ENCODE data around the gene ZFP69B. TPM values are rescaled to one million over a fixed set of nuclear protein-coding genes. Genes with fewer than 3 reads are reported as not detected.

ZFP69B gene
- polyA plus RNA-seq, 1 of the 3 experiments (the other 2 are of a cell fraction), result 1.7 TPM

DNA sequence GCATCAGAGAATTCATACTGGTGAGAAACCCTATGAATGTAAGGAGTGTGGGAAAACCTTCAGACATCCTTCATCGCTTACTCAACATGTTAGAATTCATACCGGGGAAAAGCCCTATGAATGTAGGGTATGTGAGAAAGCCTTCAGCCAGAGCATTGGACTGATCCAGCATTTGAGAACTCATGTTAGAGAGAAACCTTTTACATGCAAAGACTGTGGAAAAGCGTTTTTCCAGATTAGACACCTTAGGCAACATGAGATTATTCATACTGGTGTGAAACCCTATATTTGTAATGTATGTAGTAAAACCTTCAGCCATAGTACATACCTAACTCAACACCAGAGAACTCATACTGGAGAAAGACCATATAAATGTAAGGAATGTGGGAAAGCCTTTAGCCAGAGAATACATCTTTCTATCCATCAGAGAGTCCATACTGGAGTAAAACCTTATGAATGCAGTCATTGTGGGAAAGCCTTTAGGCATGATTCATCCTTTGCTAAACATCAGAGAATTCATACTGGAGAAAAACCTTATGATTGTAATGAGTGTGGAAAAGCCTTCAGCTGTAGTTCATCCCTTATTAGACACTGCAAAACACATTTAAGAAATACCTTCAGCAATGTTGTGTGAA is 12.8 kb downstream of the ZFP69B start:
- peaks cover 28 to 78% of the 10 kb centered on the region in 2 experiments for H3K36me3 ChIP-seq (replicated peaks in 1 of 2; ENCODE audit: control insufficient read depth in 1 of 2, insufficient read depth in 2 of 2, low read length in 1 of 2)
- no peak for DNase-seq

GRCh38 chr1:40469327-40469726 is 19.1 kb downstream of the ZFP69B start:
- CTCF ChIA-PET, result no interaction called here
- H4K20me1 ChIP-seq (ENCODE audit: insufficient read depth), result no peaks in the 10 kb centered on the region
- H3K9me2 ChIP-seq, result no peaks in the 10 kb centered on the region
- TF ChIP-seq GABPA (IDR thresholded peaks at IDR 0.05; ENCODE audit: low read depth), result no peak
- TF ChIP-seq EP300 (IDR thresholded peaks at IDR 0.05; ENCODE audit: borderline replicate concordance in 1 of 2, low read depth in 1 of 2, low read length in 1 of 2), result no peak
- TF ChIP-seq GATA2 (CRISPR knock-in tag; IDR thresholded peaks at IDR 0.05), result no peak
- POLR2A ChIA-PET, result no interaction called here
- 90% methylated on average over 2 of the region's 2 CpGs for WGBS (ENCODE audit: low lambda C conversion rate)
- peaks cover 0 to 28% of the 10 kb centered on the region in 2 experiments for H3K36me3 ChIP-seq (replicated peaks in 1 of 2; ENCODE audit: control insufficient read depth in 1 of 2, insufficient read depth in 2 of 2, low read length in 1 of 2)
- H3K79me2 ChIP-seq (ENCODE audit: insufficient read depth), result no peaks in the 10 kb centered on the region
- H3F3A ChIP-seq (replicated peaks; ENCODE audit: insufficient read depth), result no peaks in the 10 kb centered on the region
- H3K4me1 ChIP-seq (ENCODE audit: control insufficient read depth in 1 of 2, insufficient read depth in 2 of 2, low read depth in 1 of 2, low read length in 1 of 2), result no peaks in the 10 kb centered on the region
- no peak overlapping the region for H3K4me2 ChIP-seq
- DNase-seq, result no peak
- no peak overlapping the region for H3K9ac ChIP-seq
- H3K9me3 ChIP-seq, result peaks cover 53% of the 10 kb centered on the region
- H2AFZ ChIP-seq (ENCODE audit: low read depth), result no peak overlapping the region
- no peaks in the 10 kb centered on the region for H3K27me3 ChIP-seq (ENCODE audit: insufficient read depth)
- no peak overlapping the region for H3K4me3 ChIP-seq (ENCODE audit: low read depth in 2 of 2, low read length in 1 of 2)
- H3K27ac ChIP-seq (ENCODE audit: low read depth in 2 of 2, low read length in 1 of 2), result no peak overlapping the region

More for the DNA sequence above, 12.8 kb downstream of the ZFP69B start:
- no peak overlapping the region for H2AFZ ChIP-seq (ENCODE audit: low read depth)
- no peaks in the 10 kb centered on the region for H3K27me3 ChIP-seq (ENCODE audit: insufficient read depth)
- H3K9me2 ChIP-seq, result no peaks in the 10 kb centered on the region
- H3K4me3 ChIP-seq (ENCODE audit: low read depth in 2 of 2, low read length in 1 of 2), result no peak overlapping the region; a peak in 1 of 4 replicates
- H3K27ac ChIP-seq (ENCODE audit: low read depth in 2 of 2, low read length in 1 of 2), result no peak overlapping the region
- H3K79me2 ChIP-seq (ENCODE audit: insufficient read depth), result no peaks in the 10 kb centered on the region
- H3K9me3 ChIP-seq, result peaks cover 62% of the 10 kb centered on the region
- H3F3A ChIP-seq (replicated peaks; ENCODE audit: insufficient read depth), result peaks cover 10% of the 10 kb centered on the region
- H4K20me1 ChIP-seq (ENCODE audit: insufficient read depth), result no peaks in the 10 kb centered on the region
- no peak overlapping the region for H3K4me2 ChIP-seq
- ChIA-PET CTCF (no interaction called here), POLR2A (no interaction called here)
- H3K4me1 ChIP-seq (ENCODE audit: control insufficient read depth in 1 of 2, insufficient read depth in 2 of 2, low read depth in 1 of 2, low read length in 1 of 2), result no peaks in the 10 kb centered on the region
- H3K9ac ChIP-seq, result no peak overlapping the region
- WGBS (ENCODE audit: low lambda C conversion rate), result 83% methylated on average over 3 of the region's 3 CpGs
- TF ChIP-seq RAD21 (IDR thresholded peaks at IDR 0.05; ENCODE audit: low read length) (no peak), TCF12 (IDR thresholded peaks at IDR 0.05) (peak; percentile 7; the same call in 1 of the 2 replicates)

DNA sequence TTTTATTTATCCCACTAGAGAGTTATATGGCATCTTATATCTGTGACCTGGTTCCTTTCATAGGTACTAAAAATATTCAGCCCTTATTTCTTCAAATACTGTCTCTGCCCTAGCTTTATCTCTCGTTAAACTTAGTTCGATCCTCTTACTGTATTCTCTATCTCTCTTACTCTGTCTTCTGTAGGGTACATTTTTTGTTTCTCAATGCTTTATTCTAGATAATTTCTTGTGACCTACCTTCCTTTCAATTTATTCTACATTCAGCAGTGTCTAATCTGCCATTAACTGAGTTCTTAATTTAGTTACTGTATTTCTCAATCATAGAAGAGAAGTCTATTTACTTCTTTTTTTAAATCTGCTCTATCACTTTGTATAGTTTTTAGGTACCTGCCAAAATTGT is 25.0 kb downstream of the ZFP69B start:
- peaks cover 0 to 8% of the 10 kb centered on the region in 2 experiments for H3K36me3 ChIP-seq (replicated peaks in 1 of 2; ENCODE audit: control insufficient read depth in 1 of 2, insufficient read depth in 2 of 2, low read length in 1 of 2)
- POLR2A ChIA-PET, result no interaction called here
- no peak overlapping the region for H3K4me3 ChIP-seq (ENCODE audit: low read depth in 2 of 2, low read length in 1 of 2)
- no peaks in the 10 kb centered on the region for H3F3A ChIP-seq (replicated peaks; ENCODE audit: insufficient read depth)
- no peak overlapping the region for H2AFZ ChIP-seq (ENCODE audit: low read depth)
- WGBS (ENCODE audit: low lambda C conversion rate), result 14% methylated on average over 2 of the region's 2 CpGs
- TF ChIP-seq GATA2 (CRISPR knock-in tag; IDR thresholded peaks at IDR 0.05), result no peak
- no peak for TF ChIP-seq FOXJ3 (CRISPR knock-in tag; IDR thresholded peaks at IDR 0.05)
- TF ChIP-seq REST (IDR thresholded peaks at IDR 0.05; ENCODE audit: low read depth, low read length), result no peak
- no peak for TF ChIP-seq EP300 (IDR thresholded peaks at IDR 0.05; ENCODE audit: borderline replicate concordance in 1 of 2, low read depth in 1 of 2, low read length in 1 of 2)
- TF ChIP-seq FOXM1 (IDR thresholded peaks at IDR 0.05; ENCODE audit: low read depth), result no peak
- no peak for TF ChIP-seq CHD2 (IDR thresholded peaks at IDR 0.05; ENCODE audit: low read length, partially characterized antibody)
- no peak for TF ChIP-seq SMC3 (IDR thresholded peaks at IDR 0.05; ENCODE audit: low read depth, low read length)
- TF ChIP-seq SIN3A (IDR thresholded peaks at IDR 0.05; ENCODE audit: borderline replicate concordance, low read depth, low read length), result no peak
- no peak for TF ChIP-seq MEF2A (IDR thresholded peaks at IDR 0.05; ENCODE audit: borderline replicate concordance, low read depth)
- no peak for TF ChIP-seq EZH2phosphoT487 (IDR thresholded peaks at IDR 0.05; ENCODE audit: borderline replicate concordance, low read depth)
- no peak for TF ChIP-seq RXRA (IDR thresholded peaks at IDR 0.05; ENCODE audit: borderline replicate concordance, low read depth)
- H3K79me2 ChIP-seq (ENCODE audit: insufficient read depth), result no peaks in the 10 kb centered on the region
- peaks cover 0 to 7% of the 10 kb centered on the region in 2 experiments; a peak in 2 of 4 replicates for H3K4me1 ChIP-seq (ENCODE audit: control insufficient read depth in 1 of 2, insufficient read depth in 2 of 2, low read depth in 1 of 2, low read length in 1 of 2)
- no peaks in the 10 kb centered on the region for H3K27me3 ChIP-seq (ENCODE audit: insufficient read depth)
- no peaks in the 10 kb centered on the region for H4K20me1 ChIP-seq (ENCODE audit: insufficient read depth)
- H3K9me2 ChIP-seq, result no peaks in the 10 kb centered on the region
- no peak for DNase-seq
- no peak overlapping the region for H3K9ac ChIP-seq
- peaks cover 24% of the 10 kb centered on the region for H3K9me3 ChIP-seq
- H3K27ac ChIP-seq (ENCODE audit: low read depth in 2 of 2, low read length in 1 of 2), result no peak overlapping the region
- CTCF ChIA-PET, result no interaction called here
- H3K4me2 ChIP-seq, result no peak overlapping the region

Measured in SK-N-SH (cell line).